HG02759 (cell line): ENCODE results near the gene TTN.

ENCODE experiments used
- ATAC-seq: cut with Tn5 transposase; IDR thresholded peaks from one replicate; pipeline ENCODE4 v1.9.1; 2021; ENCODE audit warnings: mild to moderate bottlenecking, moderate library complexity; ENCODE audit not compliant: unreplicated experiment

The TTN gene

DNA sequence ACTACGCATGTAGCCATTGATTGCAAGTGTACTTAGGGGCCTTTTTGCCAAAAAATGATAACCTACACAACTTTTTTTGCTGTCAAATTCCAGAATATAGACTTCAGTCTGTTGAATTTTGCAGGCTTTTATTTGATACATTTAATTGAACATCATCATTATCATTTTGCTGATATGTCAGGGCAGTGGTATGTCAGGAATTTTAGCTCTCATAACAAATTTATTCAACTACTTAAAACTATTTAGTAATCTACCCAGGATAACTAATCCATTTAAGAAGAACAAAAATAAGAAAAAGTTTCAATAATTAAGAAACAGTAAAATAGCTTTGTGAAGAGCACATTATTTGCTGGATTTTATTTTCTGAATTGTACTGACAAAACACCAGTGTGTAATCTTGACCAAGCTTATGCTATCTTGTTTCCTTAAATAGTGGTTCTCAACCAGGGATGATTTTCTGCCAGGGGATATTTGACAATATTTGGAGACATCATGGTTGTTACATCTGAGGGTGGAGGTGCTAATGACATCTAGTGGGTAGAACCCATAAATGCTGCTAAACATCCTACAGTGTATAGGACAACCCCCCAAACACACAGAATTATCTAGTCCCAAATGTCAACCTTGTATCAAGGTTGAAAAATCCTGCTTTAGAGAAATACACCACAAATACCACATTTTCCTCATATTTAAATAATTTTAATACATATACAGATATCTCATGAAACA is 12.1 kb upstream of the TTN start:
- no peak for ATAC-seq

GRCh38 chr2:178811901-178812300 is 4.7 kb upstream of the TTN start:
- ATAC-seq: no peak

GRCh38 chr2:178811045-178811444 is 3.8 kb upstream of the TTN start:
- ATAC-seq: no peak

DNA sequence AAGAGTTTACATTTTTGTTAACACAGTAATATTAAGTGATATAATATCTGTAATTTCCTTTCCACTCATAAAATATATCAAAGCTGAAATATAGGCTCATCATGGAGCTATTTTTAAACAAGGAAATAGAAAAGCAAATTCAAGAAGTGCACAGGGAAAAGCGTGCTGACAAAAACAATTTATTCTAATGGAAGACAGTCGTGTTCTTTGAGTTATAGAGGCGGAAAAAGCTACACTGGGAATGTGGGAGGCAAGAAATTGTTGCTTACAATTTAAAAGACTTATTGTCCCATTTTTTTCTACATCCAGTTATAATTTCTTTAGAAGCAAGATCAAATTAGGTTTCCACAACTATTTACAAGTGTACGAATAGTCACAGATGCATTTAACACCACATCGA is 3.2 kb upstream of the TTN start:
- no peak for ATAC-seq

DNA sequence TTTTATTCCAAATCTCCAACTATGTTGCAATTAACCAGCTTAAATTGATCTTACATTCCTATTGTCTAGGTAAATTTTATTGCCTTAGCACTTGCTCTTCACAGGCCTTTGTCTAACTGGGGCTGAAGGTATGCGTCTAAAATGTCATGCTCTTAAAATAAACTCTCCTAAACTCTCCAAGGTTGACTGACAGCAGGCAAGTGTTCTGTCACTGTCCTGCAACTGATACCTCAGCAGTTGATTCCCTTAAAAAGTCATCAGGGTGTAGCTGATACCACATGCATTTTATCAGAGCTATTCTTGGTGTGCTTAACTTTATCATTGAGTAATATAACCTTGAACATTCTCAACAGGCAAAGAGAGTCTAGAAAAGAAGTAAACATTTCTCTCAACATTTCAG is 680 bp downstream of the TTN start:
- no peak for ATAC-seq

- no peak for ATAC-seq
Observed at GRCh38 chr2:178805457-178805856, 1.8 kb downstream of the TTN start.

DNA sequence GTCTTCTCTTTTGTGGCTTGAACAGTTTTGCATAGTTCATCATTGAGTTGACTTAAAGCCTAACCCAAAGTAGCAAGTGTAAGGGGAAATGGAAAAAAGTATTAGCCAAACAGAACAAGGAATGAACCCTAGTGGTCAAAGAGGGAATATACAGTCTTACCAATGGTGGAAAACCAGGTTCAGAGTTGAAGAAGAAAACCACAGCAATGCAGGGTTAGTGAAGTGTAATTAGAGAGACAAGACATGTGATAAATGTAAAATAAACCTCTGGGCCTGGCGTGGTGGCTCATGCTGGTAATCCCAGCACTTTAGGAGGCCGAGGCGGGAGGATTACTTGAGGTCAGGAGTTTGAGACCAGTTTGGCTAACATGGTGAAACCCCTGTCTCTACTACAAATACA is 2.4 kb downstream of the TTN start:
- peak; percentile 79 for ATAC-seq

GRCh38 chr2:178800510-178800909 is 6.7 kb downstream of the TTN start:
- ATAC-seq: no peak

DNA sequence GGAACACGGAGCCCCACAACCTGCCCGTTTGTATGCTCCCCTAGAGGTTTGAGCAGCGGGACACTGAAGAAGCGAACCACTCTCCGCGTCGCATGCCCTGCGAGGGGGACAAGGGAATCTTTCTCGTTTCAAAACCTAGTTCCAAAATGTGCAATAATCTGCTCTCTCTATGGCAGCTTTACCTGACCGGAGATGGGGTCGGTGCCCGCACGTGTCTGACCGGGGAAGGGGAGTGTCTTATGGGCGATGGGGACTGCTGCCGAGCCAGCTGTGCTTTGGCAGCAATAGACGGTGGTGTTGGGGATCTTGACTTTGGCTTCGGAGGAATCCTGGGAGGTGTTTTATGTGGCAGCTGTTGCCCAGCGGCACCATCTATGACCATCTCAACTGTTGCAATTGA is 7.9 kb downstream of the TTN start:
- no peak for ATAC-seq

DNA sequence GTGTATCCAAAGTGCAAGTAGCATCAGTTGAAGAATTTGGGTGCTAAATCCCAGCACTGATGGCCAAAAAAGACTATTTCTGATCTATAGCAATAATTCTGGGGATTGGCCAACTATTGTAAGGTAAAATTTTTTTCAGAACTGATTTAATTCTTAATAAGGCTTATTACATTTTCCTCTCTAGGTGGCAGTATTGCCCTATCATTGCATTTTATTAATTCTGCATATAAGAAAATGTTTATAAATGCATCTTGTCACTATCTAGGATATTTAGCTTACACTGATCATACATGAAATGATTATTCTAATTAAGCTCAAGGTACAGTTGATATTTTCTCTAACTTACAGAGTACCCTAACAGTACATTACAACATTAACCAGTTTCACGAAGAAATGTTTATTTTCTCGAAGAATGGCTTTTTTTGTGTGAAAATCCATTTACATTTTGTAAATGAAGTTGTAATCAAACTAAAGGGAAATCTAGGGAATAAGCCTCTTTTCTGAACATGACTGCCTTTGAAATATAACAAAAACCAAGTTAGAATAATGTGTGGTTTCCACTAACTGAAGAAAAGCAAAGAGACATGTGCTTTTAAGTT is 11.0 kb downstream of the TTN start:
- no peak for ATAC-seq

- ATAC-seq: no peak
Observed at GRCh38 chr2:178787934-178788333, 19.3 kb downstream of the TTN start.

- no peak for ATAC-seq
Observed at GRCh38 chr2:178787155-178787554, 20.1 kb downstream of the TTN start.

- no peak for ATAC-seq
Observed at GRCh38 chr2:178783889-178784288, 23.3 kb downstream of the TTN start.

DNA sequence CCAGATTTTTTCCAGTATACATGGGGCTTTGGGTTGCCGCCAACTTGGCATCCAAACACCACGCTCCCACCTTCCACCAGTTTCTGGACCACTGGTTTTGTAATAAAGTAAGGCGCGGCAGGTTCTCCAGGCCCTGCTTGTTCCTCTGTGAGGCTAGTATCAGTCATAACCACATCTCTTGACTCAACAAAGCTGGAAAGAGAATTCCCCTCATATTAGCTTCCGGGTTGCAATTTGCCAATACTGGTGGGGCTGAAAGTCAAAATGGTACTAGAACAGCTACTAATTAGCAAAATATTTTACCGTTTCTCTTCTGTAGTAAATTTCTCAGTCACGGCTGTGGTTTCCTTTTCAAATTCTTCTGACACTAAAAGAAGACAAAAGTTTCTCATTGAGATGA is 25.0 kb downstream of the TTN start:
- ATAC-seq: no peak

GRCh38 chr2:178777577-178777976 is 29.6 kb downstream of the TTN start:
- ATAC-seq: no peak

GRCh38 chr2:178776751-178777150 is 30.5 kb downstream of the TTN start:
- no peak for ATAC-seq

GRCh38 chr2:178775975-178776374 is 31.2 kb downstream of the TTN start:
- ATAC-seq: no peak

GRCh38 chr2:178770518-178770917 is 36.7 kb downstream of the TTN start:
- no peak for ATAC-seq

GRCh38 chr2:178767094-178768060 is 39.8 kb downstream of the TTN start:
- no peak for ATAC-seq

DNA sequence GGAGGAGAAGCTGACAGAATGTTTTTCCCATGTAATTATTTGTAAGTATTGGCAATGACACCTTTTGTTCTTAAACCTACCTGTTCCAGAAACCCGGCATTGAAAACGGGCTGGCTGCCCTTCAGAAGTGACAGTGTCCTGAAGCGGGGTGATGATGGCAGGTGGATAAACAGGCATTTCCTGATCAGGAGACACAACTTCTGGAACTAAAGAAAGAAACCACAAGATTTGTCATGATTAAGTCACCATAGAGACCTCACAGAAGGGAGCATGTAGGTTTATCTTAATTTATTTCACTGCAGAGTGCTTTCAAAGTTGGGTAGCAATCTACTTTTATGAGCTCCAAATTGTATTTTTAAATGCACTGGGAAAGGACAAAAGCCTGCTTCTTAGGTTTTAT is 43.1 kb downstream of the TTN start:
- no peak for ATAC-seq

- ATAC-seq: peak; percentile 75
Observed at GRCh38 chr2:178761759-178762371, 45.4 kb downstream of the TTN start.
